Kidney epithelial cell (primary cell): Measurements from ENCODE around the gene MEOX1. TPM values are rescaled to one million over a fixed set of nuclear protein-coding genes. Genes with fewer than 3 reads are reported as not detected.

Experiments used
- DNase-seq: peaks from one replicate; pipeline ENCODE4 v3.0.0-alpha.2; 2010; ENCODE audit warnings: low read depth
- H3K27me3 ChIP-seq: 2 replicates; pipeline ENCODE4 v1.6.0; 2011; ENCODE audit warnings: low read length; ENCODE audit not compliant: control insufficient read depth, insufficient read depth
- H3K36me3 ChIP-seq: 2 replicates; pipeline ENCODE4 v1.5.1; 2011; ENCODE audit warnings: low read length; ENCODE audit not compliant: control insufficient read depth, insufficient read depth
- H3K4me3 ChIP-seq: 2 replicates; pipeline ENCODE4 v1.5.1; 2011; ENCODE audit warnings: low read depth, mild to moderate bottlenecking, control low read depth, low read length
- total RNA-seq: library from RNA; depleted of rRNA; stranded (reverse); fragments of >200 nt; gene quantifications from 2 replicates; pipeline ENCODE4 v1.2.3, GENCODE V29; 2015
- TF ChIP-seq, protein P1 (sequence below): IDR thresholded peaks from 2 replicates; pipeline ENCODE4 v1.5.1; 2011; ENCODE audit warnings: mild to moderate bottlenecking, moderate library complexity, low read length, control low read depth, inconsistent platforms; ENCODE audit not compliant: insufficient read depth, poor library complexity, severe bottlenecking

MEOX1 gene
- total RNA-seq, 1 donor from 2014 or later: 2.6 TPM

DNA sequence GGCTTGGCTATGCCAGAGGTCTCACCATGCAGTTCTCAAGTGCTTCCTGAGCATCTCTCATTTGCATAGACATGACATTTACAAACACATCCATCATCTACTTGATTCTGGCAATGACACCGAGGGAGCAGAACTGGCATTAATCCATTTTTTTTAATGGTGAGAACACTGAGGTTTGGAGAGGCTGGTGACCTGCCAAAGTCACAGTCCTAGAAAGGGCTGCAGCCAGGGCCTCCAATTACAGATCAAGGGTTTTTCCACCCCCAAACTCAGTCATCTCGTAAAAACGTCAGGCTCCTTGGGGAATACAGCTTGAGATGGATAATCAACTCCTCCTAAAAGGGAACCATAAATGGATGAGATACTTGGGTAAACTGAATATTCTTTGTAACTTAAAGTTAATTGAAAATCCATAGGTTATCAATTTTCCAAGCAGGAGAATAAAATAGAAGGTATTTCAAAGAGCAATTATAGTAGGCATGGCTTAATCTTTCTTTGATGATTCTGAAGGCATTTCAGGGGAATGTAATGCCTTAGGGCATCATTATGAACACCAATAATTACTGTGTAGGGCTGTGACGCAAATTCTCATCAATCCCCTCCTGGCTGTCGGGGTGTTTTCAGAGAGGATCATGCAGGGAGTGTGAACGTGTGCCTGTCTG lies 9.4 kb upstream of the MEOX1 start:
- Histone ChIP-seq H3K4me3 (no peak overlapping the region), H3K27me3 (no peaks in the 10 kb centered on the region), H3K36me3 (no peaks in the 10 kb centered on the region)
- TF ChIP-seq, protein P1, sequence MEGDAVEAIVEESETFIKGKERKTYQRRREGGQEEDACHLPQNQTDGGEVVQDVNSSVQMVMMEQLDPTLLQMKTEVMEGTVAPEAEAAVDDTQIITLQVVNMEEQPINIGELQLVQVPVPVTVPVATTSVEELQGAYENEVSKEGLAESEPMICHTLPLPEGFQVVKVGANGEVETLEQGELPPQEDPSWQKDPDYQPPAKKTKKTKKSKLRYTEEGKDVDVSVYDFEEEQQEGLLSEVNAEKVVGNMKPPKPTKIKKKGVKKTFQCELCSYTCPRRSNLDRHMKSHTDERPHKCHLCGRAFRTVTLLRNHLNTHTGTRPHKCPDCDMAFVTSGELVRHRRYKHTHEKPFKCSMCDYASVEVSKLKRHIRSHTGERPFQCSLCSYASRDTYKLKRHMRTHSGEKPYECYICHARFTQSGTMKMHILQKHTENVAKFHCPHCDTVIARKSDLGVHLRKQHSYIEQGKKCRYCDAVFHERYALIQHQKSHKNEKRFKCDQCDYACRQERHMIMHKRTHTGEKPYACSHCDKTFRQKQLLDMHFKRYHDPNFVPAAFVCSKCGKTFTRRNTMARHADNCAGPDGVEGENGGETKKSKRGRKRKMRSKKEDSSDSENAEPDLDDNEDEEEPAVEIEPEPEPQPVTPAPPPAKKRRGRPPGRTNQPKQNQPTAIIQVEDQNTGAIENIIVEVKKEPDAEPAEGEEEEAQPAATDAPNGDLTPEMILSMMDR: no peak
- DNase-seq: no peak

DNA sequence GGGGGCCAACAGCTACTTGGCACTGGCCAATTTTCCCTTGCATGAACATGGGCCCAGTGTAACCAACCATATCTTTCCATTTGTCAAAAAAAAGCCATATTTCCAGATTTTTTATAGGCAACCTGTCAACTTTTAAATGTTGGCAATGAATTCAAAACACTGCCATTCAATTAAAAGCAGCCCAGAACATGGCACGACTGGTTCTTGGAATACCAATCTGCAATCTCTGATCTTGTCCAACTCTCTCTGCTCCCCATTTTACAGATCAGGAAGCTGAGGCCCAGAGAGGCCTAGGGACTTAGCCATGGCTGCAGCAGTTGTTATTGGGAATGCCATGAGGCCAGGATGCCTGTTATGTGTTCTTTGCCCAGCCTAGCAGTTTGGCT lies 8.9 kb upstream of the MEOX1 start:
- H3K4me3 ChIP-seq: no peak overlapping the region
- TF ChIP-seq, protein P1: no peak
- no peaks in the 10 kb centered on the region for H3K36me3 ChIP-seq
- DNase-seq: no peak
- H3K27me3 ChIP-seq: no peaks in the 10 kb centered on the region

DNA sequence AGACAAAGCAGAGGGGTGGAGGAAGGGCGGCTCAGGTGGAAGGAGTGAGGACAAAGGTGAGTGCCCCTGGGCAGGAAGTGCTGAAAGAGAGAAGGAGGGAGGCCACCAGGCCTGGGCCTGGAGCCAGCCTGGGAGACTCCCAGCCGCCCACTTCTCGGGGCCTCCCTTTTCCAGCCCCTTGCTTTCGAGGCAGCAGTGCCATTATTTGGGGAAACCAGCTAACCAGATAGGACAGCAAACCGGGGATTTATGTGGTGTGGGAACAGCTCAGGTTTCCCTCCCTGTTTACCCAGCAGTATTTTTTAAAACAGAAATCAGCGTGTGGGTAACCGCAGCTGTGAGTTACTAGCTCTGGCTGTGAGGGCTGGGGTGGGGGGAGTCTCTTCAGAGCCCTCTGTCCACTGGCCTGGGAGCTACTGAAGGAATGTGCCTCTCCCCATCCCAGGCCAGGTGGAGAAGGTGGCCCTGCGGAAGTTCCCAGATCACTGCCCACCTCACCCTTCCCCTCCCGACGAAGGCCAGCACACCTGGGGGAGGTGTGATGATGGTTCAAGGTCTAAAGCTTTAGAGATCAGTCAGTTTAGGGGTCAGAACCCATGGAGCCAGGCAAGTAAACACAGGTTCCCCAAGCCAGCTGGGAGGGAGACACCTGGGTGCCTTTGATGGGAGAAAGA lies 8.4 kb upstream of the MEOX1 start:
- DNase-seq: no peak
- no peak overlapping the region for H3K4me3 ChIP-seq
- no peaks in the 10 kb centered on the region for H3K27me3 ChIP-seq
- TF ChIP-seq, protein P1: no peak
- H3K36me3 ChIP-seq: no peaks in the 10 kb centered on the region

DNA sequence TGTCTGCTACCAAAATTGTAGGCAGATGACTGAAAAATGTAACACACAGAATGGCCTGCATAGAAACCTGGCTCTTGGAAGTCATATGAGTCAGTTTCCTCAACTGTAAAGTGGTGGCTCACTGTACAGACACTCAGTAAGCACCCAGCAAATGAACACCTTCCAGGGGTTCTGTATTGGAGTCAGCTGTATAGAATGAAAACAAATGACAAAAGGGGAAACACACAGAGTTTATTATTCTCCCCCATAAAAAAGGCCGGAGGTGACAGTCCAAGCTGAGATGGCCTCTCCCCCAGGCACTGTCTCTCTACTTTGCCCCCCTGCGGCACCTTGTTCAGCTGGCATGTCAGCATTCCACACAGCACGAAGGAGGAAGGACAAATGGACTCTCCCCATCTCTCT lies 6.2 kb upstream of the MEOX1 start:
- no peaks in the 10 kb centered on the region for H3K27me3 ChIP-seq
- H3K4me3 ChIP-seq: no peak overlapping the region
- H3K36me3 ChIP-seq: no peaks in the 10 kb centered on the region
- no peak for DNase-seq
- TF ChIP-seq, protein P1: no peak

DNA sequence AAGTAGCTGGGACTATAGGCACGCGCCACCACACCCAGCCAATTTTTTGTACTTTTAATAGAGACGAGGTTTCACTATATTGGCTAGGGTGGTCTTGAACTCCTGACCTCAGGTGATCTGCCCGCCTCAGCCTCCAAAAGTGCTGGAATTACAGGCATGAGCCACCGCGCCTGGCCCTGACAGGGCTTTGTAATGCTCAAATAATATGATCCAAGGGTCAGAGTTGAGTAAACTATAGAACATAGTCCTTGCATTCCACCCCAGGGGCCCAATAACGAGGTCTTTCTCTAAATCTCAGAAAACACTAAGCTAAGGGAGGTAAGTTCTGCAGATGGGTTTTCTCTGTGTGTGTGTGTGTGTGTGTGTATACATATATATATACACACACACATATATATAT lies 5.8 kb upstream of the MEOX1 start:
- H3K36me3 ChIP-seq: no peaks in the 10 kb centered on the region
- TF ChIP-seq, protein P1: no peak
- DNase-seq: no peak
- H3K4me3 ChIP-seq: no peak overlapping the region
- no peaks in the 10 kb centered on the region for H3K27me3 ChIP-seq

DNA sequence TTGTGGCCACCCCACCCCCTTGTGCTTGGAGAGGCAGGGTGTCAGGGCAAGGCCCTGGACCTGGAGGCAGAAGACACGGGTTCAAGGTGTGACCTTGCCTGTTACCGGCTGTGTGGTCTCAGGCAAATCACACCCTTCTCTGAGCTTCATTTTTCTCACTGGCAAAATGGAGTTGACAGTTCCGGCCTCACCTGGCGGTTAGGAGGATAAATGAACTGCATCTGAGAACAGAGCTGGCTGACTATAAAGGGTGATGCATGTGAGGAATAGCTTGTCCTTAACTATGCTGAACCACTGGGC lies 4.2 kb upstream of the MEOX1 start:
- TF ChIP-seq, protein P1: no peak

More for the DNA sequence above, 4.2 kb upstream of the MEOX1 start:
- Histone ChIP-seq H3K27me3 (no peaks in the 10 kb centered on the region), H3K4me3 (no peak overlapping the region), H3K36me3 (no peaks in the 10 kb centered on the region)
- DNase-seq: no peak
